Measurements from ENCODE around the gene GZMB. TPM values are rescaled to one million over a fixed set of nuclear protein-coding genes. Genes with fewer than 3 reads are reported as not detected.
"Not testable (repeated sequence)": the region's sequence is repeated elsewhere in the genome, so short reads cannot be mapped to it uniquely, and the experiment has no call there.

GZMB gene
- total and polyA plus RNA-seq, 2 donors: 0.49 TPM; not detected in 1

DNA sequence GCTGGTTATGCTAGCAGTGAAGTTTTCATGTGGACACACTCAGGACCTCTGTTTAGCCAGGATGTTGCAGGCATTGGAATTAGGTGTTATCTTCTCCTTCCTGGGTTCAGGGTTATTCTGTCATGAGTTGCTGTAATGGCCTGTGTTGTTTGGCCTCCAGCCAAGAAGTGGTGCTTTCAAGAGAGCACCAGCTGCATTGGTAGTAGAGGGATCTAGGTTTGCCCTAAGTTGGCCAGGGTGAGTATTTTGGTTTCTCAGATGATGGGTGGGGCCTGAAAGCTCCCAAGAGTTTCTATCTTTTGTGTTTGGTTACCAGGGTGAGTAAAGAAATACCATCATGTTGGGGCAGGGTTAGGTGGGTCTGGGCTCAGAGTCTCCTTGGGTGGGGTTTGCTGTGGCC is 21.8 kb downstream of the GZMB start:
- Histone ChIP-seq H3K4me3 (ENCODE audit: low read depth, low read length) (no peak overlapping the region), H3K36me3 (ENCODE audit: insufficient read depth) (no peaks in the 10 kb centered on the region), H3K4me1 (ENCODE audit: insufficient read depth) (no peaks in the 10 kb centered on the region), H3K27ac (ENCODE audit: low read depth) (no peak overlapping the region)
- DNase-seq (ENCODE audit: extremely low spot score): no peak

GRCh38 chr14:24609655-24610344 is 24.2 kb downstream of the GZMB start, which contains the start of gene GZMH:
Gene GZMH (minus strand): TSS chr14:24609685. CDS start chr14:24609613, 72 bp downstream.
- DNase-seq (ENCODE audit: extremely low spot score): no peak
- no peaks in the 10 kb centered on the region for H3K36me3 ChIP-seq (ENCODE audit: insufficient read depth)
- no peak within 1 kb of the TSS for H3K4me3 ChIP-seq (ENCODE audit: low read depth, low read length)
- H3K27ac ChIP-seq (ENCODE audit: low read depth): no peak within 1 kb of the TSS
- WGBS: 80% methylated on average over 2 of the region's 2 CpGs
- no peaks in the 10 kb centered on the region for H3K4me1 ChIP-seq (ENCODE audit: insufficient read depth)

DNA sequence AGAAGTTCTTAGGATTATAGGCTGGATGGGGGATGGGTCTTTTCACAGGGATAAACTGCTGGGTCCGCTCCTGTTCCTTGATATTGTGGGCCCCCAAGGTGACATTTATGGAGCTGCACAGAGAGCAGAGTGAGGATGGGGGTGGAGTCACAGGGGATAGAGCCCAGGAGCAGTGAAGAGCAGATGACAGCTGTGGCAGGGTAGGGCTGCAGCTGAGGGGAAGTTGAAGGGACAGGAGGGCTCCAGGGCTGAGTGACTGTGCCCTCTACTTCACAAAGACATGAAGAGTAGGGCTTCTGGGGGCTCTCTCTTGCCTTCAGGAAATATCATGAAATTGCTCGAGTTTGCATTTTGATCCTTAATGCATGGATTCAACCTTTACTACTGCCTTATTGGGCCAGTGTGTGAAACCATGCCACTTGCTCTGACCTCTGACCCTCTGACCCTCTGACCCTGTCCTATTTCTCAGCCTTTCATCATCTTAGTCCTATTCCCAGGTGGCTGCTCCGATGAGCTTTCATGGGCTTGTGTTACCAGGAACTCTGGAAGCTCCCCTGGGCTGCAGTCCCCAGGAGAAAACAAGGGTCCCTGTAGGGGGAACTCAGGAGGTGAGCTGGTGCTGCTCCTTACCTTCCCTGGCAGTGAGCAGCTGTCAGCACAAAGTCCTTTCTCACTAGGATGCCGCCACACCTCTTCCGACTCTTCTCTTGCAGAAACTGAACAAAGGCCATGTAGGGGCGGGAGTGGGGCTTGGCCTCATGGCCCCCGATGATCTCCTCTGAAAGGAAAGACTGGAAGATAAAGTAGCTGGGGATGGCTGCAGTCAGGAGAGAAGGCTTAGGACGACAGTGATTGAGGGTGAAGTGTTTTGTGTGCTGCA is 26.1 kb downstream of the GZMB start:
- no peaks in the 10 kb centered on the region for H3K36me3 ChIP-seq (ENCODE audit: insufficient read depth)
- WGBS: 70% methylated on average over 8 of the region's 8 CpGs
- H3K4me1 ChIP-seq (ENCODE audit: insufficient read depth): no peaks in the 10 kb centered on the region
- no peak overlapping the region for H3K4me3 ChIP-seq (ENCODE audit: low read depth, low read length)
- DNase-seq (ENCODE audit: extremely low spot score): no peak
- H3K27ac ChIP-seq (ENCODE audit: low read depth): no peak overlapping the region

GRCh38 chr14:24607081-24607480 is 26.9 kb downstream of the GZMB start:
- H3K4me1 ChIP-seq (ENCODE audit: insufficient read depth): no peaks in the 10 kb centered on the region
- WGBS: 73% methylated on average over 4 of the region's 4 CpGs
- H3K4me3 ChIP-seq (ENCODE audit: low read depth, low read length): no peak overlapping the region
- H3K36me3 ChIP-seq (ENCODE audit: insufficient read depth): no peaks in the 10 kb centered on the region
- DNase-seq (ENCODE audit: extremely low spot score): no peak
- H3K27ac ChIP-seq (ENCODE audit: low read depth): no peak overlapping the region

GRCh38 chr14:24606297-24606696 is 27.7 kb downstream of the GZMB start:
- Histone ChIP-seq H3K4me3 (ENCODE audit: low read depth, low read length) (no peak overlapping the region), H3K36me3 (ENCODE audit: insufficient read depth) (no peaks in the 10 kb centered on the region), H3K4me1 (ENCODE audit: insufficient read depth) (no peaks in the 10 kb centered on the region), H3K27ac (ENCODE audit: low read depth) (no peak overlapping the region)
- WGBS: 52% methylated on average over 3 of the region's 3 CpGs
- DNase-seq (ENCODE audit: extremely low spot score): no peak

DNA sequence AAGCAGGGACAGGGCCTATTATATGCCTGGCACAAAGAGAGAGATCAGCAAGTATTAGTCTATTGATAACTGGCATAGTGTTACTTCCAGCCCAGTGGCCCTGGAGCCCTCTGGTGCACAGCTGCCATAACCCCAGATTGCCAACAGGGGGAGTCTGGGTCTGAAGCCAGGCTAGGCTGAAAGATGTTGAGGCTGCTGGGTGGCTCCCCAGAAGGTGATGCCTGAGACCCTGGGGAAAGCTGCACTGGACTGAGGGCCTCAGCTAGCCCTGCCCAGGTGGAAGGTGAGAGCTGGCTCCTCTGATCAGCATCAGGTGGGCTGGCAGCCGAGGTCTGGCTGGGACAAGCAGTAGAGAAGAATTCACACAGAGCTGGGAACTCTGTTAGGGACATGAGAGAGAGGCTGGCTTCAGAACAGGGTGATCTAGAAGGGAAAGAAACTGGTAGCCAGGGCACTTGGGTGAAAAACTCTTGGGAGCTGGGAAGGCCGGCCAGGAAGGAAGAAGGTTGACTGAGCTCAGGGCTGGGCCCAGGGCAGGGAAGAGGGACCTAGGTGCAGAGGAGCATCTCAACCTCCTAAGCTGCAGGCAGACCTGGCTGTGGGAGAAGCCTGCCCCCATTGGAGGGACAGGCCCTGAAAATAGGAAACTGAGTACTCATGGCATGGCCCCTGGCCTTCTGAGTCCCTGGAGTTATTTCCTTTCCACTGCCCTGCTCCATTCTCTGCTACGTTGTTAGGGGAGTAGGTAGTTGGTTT is 28.4 kb downstream of the GZMB start:
- Histone ChIP-seq H3K27ac (ENCODE audit: low read depth) (no peak overlapping the region), H3K36me3 (ENCODE audit: insufficient read depth) (no peaks in the 10 kb centered on the region), H3K4me1 (ENCODE audit: insufficient read depth) (no peaks in the 10 kb centered on the region), H3K4me3 (ENCODE audit: low read depth, low read length) (no peak overlapping the region)
- no peak for DNase-seq (ENCODE audit: extremely low spot score)
- WGBS: 50% methylated on average over 3 of the region's 3 CpGs

DNA sequence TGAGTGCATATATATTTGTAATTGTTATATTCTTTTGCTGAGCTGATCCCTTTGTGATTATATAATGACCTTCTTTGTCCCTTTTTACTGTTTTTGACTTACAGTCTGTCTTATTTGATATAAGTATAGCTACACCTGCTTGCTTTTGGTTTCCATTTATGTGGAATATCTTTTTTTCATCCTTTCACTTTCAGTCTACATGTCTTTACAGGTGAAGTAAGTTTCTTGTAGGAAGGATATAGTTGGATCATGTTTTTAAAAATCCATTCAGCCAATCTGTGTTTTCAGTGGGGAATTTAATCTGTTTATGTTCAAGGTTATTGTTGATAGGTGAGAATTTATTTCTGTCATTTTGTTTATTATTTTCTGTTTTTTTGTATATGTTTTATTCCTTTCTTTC is 36.6 kb downstream of the GZMB start:
- DNase-seq (ENCODE audit: extremely low spot score): no peak
- Histone ChIP-seq H3K4me3 (ENCODE audit: low read depth, low read length) (no peak overlapping the region), H3K27ac (ENCODE audit: low read depth) (no peak overlapping the region), H3K4me1 (ENCODE audit: insufficient read depth) (no peaks in the 10 kb centered on the region), H3K36me3 (ENCODE audit: insufficient read depth) (no peaks in the 10 kb centered on the region)

DNA sequence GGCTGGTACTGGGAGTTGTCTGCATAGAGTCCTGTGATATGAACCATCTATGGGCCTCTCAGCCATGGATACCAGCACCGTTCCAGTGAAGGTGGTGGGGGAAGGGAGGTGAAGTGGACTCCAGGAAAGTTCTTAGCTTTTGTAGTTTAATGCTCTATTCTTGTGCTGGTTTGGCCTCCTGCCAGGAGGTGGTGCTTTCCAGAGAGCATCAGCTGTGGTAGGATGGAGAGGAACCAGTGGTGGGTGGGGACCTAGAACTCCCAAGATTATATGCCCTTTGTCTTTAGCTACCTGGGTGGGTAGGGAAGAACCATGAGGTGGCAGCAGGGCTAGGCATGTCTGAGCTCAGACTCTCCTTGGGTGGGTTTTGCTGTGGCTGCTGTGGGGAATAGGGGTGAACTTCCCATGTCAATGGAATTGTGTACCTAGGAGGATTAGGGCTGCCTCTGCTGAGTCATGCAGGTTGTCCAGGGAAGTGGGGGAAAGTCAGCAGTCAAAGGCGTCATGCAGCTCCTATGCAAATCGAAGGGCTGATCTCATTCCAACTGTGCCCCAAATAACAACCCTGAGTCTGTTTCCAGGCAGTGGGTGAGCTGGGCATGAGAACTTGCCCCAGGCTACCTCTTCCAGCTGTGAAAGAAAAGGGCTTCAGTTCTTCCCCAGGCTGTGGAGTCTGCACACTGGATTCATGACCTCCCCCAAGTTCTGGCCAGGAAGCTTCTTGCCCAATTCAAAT is 38.7 kb downstream of the GZMB start:
- H3K4me3 ChIP-seq (ENCODE audit: low read depth, low read length): no peak overlapping the region
- H3K36me3 ChIP-seq (ENCODE audit: insufficient read depth): no peaks in the 10 kb centered on the region
- no peak for DNase-seq (ENCODE audit: extremely low spot score)
- no peak overlapping the region for H3K27ac ChIP-seq (ENCODE audit: low read depth)
- no peaks in the 10 kb centered on the region for H3K4me1 ChIP-seq (ENCODE audit: insufficient read depth)
- 81% methylated on average over 3 of the region's 3 CpGs for WGBS

DNA sequence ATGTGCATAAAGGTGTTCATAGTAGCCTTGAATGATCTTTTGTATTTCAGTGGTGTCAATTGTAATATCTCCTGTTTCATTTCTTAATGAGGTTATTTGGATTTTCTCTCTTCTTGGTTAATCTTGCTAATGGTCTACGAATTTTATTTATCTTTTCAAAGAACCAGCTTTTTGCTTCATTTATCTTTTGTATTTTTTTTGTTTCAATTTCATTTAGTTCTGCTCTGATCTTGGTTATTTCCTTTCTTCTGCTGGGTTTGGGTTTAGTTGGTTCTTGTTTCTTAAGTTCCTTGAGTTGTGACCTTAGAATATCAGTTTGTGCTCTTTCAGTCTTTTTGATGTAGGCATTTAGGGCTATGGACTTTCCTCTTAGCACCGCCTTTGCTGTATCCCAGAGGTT is 43.0 kb downstream of the GZMB start:
- 75% methylated on average over 2 of the region's 2 CpGs for WGBS

GRCh38 chr14:24584402-24584801 is 49.6 kb downstream of the GZMB start:
- H3K4me3 ChIP-seq (ENCODE audit: low read depth, low read length); H3K4me1 ChIP-seq (ENCODE audit: insufficient read depth); H3K36me3 ChIP-seq (ENCODE audit: insufficient read depth); H3K27ac ChIP-seq (ENCODE audit: low read depth); DNase-seq (ENCODE audit: extremely low spot score): not testable (repeated sequence)
- 87% methylated on average over 3 of the region's 3 CpGs for WGBS

More for the DNA sequence above, 43.0 kb downstream of the GZMB start:
- not testable (repeated sequence) for DNase-seq (ENCODE audit: extremely low spot score); H3K4me1 ChIP-seq (ENCODE audit: insufficient read depth); H3K4me3 ChIP-seq (ENCODE audit: low read depth, low read length); H3K36me3 ChIP-seq (ENCODE audit: insufficient read depth); H3K27ac ChIP-seq (ENCODE audit: low read depth)

Other genes with a start within 250 kb of the GZMB start
- gene NYNRIN, start 235.2 kb downstream of the GZMB start, total RNA-seq: 35.4 TPM
- gene NYNRIN, start 235.2 kb downstream of the GZMB start, polyA plus RNA-seq: 13.5 TPM
- 1.8 TPM for gene CBLN3, start 204.5 kb downstream of the GZMB start, total RNA-seq
- 5.9 TPM for gene CBLN3, start 204.5 kb downstream of the GZMB start, polyA plus RNA-seq
- gene KHNYN, start 204.2 kb downstream of the GZMB start, total RNA-seq: 51.4 TPM
- 37.5 TPM for gene KHNYN, start 204.2 kb downstream of the GZMB start, polyA plus RNA-seq
- 12.3 TPM for gene SDR39U1, start 191.4 kb downstream of the GZMB start, total RNA-seq
- 70.9 TPM for gene SDR39U1, start 191.4 kb downstream of the GZMB start, polyA plus RNA-seq
- gene CMA1, start 125.9 kb downstream of the GZMB start, total RNA-seq: 3.2 TPM
- 2.1 TPM for gene CMA1, start 125.9 kb downstream of the GZMB start, polyA plus RNA-seq
- 9.8 TPM for gene CTSG, start 57.9 kb downstream of the GZMB start, total RNA-seq
- 5.4 TPM for gene CTSG, start 57.9 kb downstream of the GZMB start, polyA plus RNA-seq
- not detected for gene GZMH, start 24.5 kb downstream of the GZMB start, total RNA-seq
- gene GZMH, start 24.5 kb downstream of the GZMB start, polyA plus RNA-seq: 0.34 TPM

All from urinary bladder (tissue), 4 donors.